IMR-90 (cell line): ENCODE results near the gene DVL1. TPM values are rescaled to one million over a fixed set of nuclear protein-coding genes. Genes with fewer than 3 reads are reported as not detected.
A peak's percentile ranks its signal among the peaks of the same experiment; 100 is the strongest.

Experiments
- ATAC-seq: fragments of 200-7000 bp; cut with Tn5 transposase; 2 replicates; pipeline ENCODE4 v1.9.1; 2020; ENCODE audit warnings: low read depth, mild to moderate bottlenecking, moderate library complexity
- BruUV-seq: library from RNA; stranded (reverse); fragments of 400-500 nt; replicated peaks from 2 replicates; lab custom pipeline; 2021; lab: Mats Ljungman, UMichigan
- CTCF ChIA-PET: fragments of 300-600 bp; formaldehyde crosslinking; extraction: SDS; loops from one replicate; lab custom pipeline; 2021; ENCODE audit warnings: antibody characterized with exemption; lab: Yijun Ruan, JAX
- POLR2A ChIA-PET: fragments of 300-600 bp; sonication (Branson Sonifier 250); formaldehyde crosslinking; loops from one replicate; lab custom pipeline; 2022; ENCODE audit warnings: antibody characterized with exemption; ENCODE audit not compliant: unreplicated experiment; lab: Charles Lee
- DNase-seq: peaks from one replicate; pipeline ENCODE4 v3.0.0; 2013
- H2AFZ ChIP-seq: replicated peaks from 2 replicates; pipeline ENCODE3; 2013; ENCODE audit warnings: low read length, mild to moderate bottlenecking; ENCODE audit not compliant: poor library complexity
- H2AK5ac ChIP-seq: 2 replicates; pipeline ENCODE4 v1.6.1; 2013; ENCODE audit warnings: low read depth, low read length, inconsistent platforms
- H2AK9ac ChIP-seq: replicated peaks from 2 replicates; pipeline ENCODE3; 2013; ENCODE audit warnings: mild to moderate bottlenecking, low read depth, low read length, moderate library complexity; ENCODE audit not compliant: poor library complexity
- H2BK120ac ChIP-seq: 2 replicates; pipeline ENCODE4 v1.6.1; 2013; ENCODE audit warnings: low read depth, low read length, inconsistent platforms
- H2BK15ac ChIP-seq: 3 replicates; pipeline ENCODE4 v1.6.1; 2013; ENCODE audit warnings: low read depth, low read length, inconsistent platforms
- H2BK20ac ChIP-seq: 2 replicates; pipeline ENCODE4 v1.6.1; 2013; ENCODE audit warnings: low read depth, mild to moderate bottlenecking, inconsistent platforms, low read length, moderate library complexity
- H2BK5ac ChIP-seq: 2 replicates; pipeline ENCODE4 v1.6.1; 2013; ENCODE audit warnings: mild to moderate bottlenecking, low read depth, low read length, inconsistent platforms; ENCODE audit not compliant: poor library complexity, severe bottlenecking
- H3K14ac ChIP-seq: replicated peaks from 2 replicates; pipeline ENCODE4 v1.6.1; 2013; ENCODE audit warnings: low read depth, low read length, inconsistent platforms
- H3K18ac ChIP-seq: 2 replicates; pipeline ENCODE4 v1.6.1; 2013; ENCODE audit warnings: low read depth, low read length, control low read depth
- H3K23ac ChIP-seq: 2 replicates; pipeline ENCODE4 v1.6.1; 2013; ENCODE audit warnings: low read depth, low read length, inconsistent platforms
- H3K27ac ChIP-seq: 2 replicates; pipeline ENCODE4 v1.5.1; 2013; ENCODE audit warnings: mild to moderate bottlenecking, control low read depth, low read length; ENCODE audit not compliant: insufficient read depth
- H3K27me3 ChIP-seq: 2 replicates; pipeline ENCODE4 v1.6.1; 2013; ENCODE audit warnings: low read length; ENCODE audit not compliant: control insufficient read depth, insufficient read depth
- H3K36me3 ChIP-seq: 2 replicates; pipeline ENCODE4 v1.6.1; 2013; ENCODE audit warnings: low read length, mixed read lengths; ENCODE audit not compliant: control insufficient read depth, insufficient read depth
- H3K4ac ChIP-seq: 2 replicates; pipeline ENCODE4 v1.6.1; 2013; ENCODE audit warnings: low read depth, low read length, inconsistent platforms
- H3K4me1 ChIP-seq: 2 replicates; pipeline ENCODE4 v1.6.1; 2013; ENCODE audit warnings: low read length, mixed read lengths; ENCODE audit not compliant: control insufficient read depth, insufficient read depth
- H3K4me2 ChIP-seq: 2 replicates; pipeline ENCODE4 v1.6.1; 2013; ENCODE audit warnings: low read depth, mild to moderate bottlenecking, control low read depth, low read length, moderate library complexity
- H3K4me3 ChIP-seq: 2 replicates; pipeline ENCODE4 v1.5.1; 2013; ENCODE audit warnings: low read depth, mild to moderate bottlenecking, control low read depth, low read length, moderate library complexity; ENCODE audit not compliant: insufficient read depth
- H3K56ac ChIP-seq: 2 replicates; pipeline ENCODE4 v1.6.1; 2013; ENCODE audit warnings: low read length, inconsistent platforms; ENCODE audit not compliant: insufficient read depth; ENCODE audit errors: extremely low read depth
- H3K79me1 ChIP-seq, 2 experiments: 2 replicates each; pipeline ENCODE4 v1.6.1; 2013; ENCODE audit warnings: low read length in 2 of 2, inconsistent platforms in 1 of 2, low read depth in 1 of 2
- H3K9ac ChIP-seq: 2 replicates; pipeline ENCODE4 v1.6.1; 2013; ENCODE audit warnings: low read depth, low read length, control low read depth
- H3K9me1 ChIP-seq: 2 replicates; pipeline ENCODE4 v1.6.1; 2013; ENCODE audit warnings: low read length, inconsistent platforms; ENCODE audit not compliant: insufficient read depth
- H3K9me3 ChIP-seq: 2 replicates; pipeline ENCODE4 v1.6.1; 2013; ENCODE audit warnings: low read length; ENCODE audit not compliant: control insufficient read depth, insufficient read depth
- H4K20me1 ChIP-seq: 2 replicates; pipeline ENCODE4 v1.6.1; 2013; ENCODE audit warnings: low read length, inconsistent platforms; ENCODE audit not compliant: insufficient read depth
- H4K5ac ChIP-seq: 2 replicates; pipeline ENCODE4 v1.6.1; 2013; ENCODE audit warnings: mild to moderate bottlenecking, low read depth, low read length, control low read depth
- H4K8ac ChIP-seq, 2 experiments: 2 replicates each; pipeline ENCODE4 v1.6.1; 2013; ENCODE audit warnings: low read depth in 2 of 2, low read length in 2 of 2, control low read depth in 1 of 2, inconsistent platforms in 1 of 2
- H4K91ac ChIP-seq: 2 replicates; pipeline ENCODE4 v1.6.1; 2013; ENCODE audit warnings: low read depth, low read length, inconsistent platforms; ENCODE audit not compliant: insufficient read depth
- BHLHE40 ChIP-seq: fragments of 150-350 bp; IDR thresholded peaks from 2 replicates; pipeline ENCODE4 v1.6.1; 2016; ENCODE audit warnings: mild to moderate bottlenecking, low read depth, low read length
- CEBPB ChIP-seq: IDR thresholded peaks from 2 replicates; pipeline ENCODE4 v1.6.1; 2012; ENCODE audit warnings: low read depth, low read length, improper control_type of control experiment
- CHD1 ChIP-seq: IDR thresholded peaks from 2 replicates; pipeline ENCODE4 v1.6.1; 2012; ENCODE audit warnings: low read depth, low read length, improper control_type of control experiment
- ELK1 ChIP-seq: fragments of 150-350 bp; IDR thresholded peaks from 2 replicates; pipeline ENCODE4 v1.6.1; 2016; ENCODE audit warnings: low read depth, mild to moderate bottlenecking, low read length, moderate library complexity, borderline replicate concordance
- MXI1 ChIP-seq: IDR thresholded peaks from 2 replicates; pipeline ENCODE4 v1.6.1; 2012; ENCODE audit warnings: low read depth, mild to moderate bottlenecking, low read length, moderate library complexity, borderline replicate concordance
- POLR2A ChIP-seq: IDR thresholded peaks from 2 replicates; pipeline ENCODE4 v1.6.1; 2012; ENCODE audit warnings: mild to moderate bottlenecking, low read depth, low read length
- RCOR1 ChIP-seq: IDR thresholded peaks from 2 replicates; pipeline ENCODE4 v1.6.1; 2012; ENCODE audit warnings: mild to moderate bottlenecking, low read length, improper control_type of control experiment; ENCODE audit not compliant: insufficient replicate concordance
- WGBS, 2 experiments: methylation state at CpG; one replicate each; pipeline versions ENCODE4 v1.1.5 to v1.1.7; 2013; ENCODE audit warnings: missing lambda C conversion rate in 2 of 2; ENCODE audit not compliant: insufficient read length in 1 of 2; ENCODE audit errors: extremely low coverage in 2 of 2; 5-methylcytosine and 5-hydroxymethylcytosine counted together
- dilution Hi-C: fragments of 300-500 bp; cut with HindIII; formaldehyde crosslinking; loops from one replicate; pipeline ENCODE4 v1.14.3; 2018; ENCODE audit warnings: low sequenced_read_pairs; ENCODE audit not compliant: unreplicated experiment
- in situ Hi-C: fragments of 300-500 bp; cut with MboI; formaldehyde crosslinking; loops from 3 replicates; pipeline ENCODE4 v1.14.3; 2019; ENCODE audit warnings: low sequenced_read_pairs, inconsistent platforms, mixed read lengths
- intact Hi-C: fragments of 100-400 bp; cut with micrococcal nuclease; formaldehyde crosslinking; loops from 2 replicates; pipeline ENCODE4 v1.10.0; 2022
- polyA plus RNA-seq, 3 experiments: library from polyadenylated mRNA; depleted of rRNA; stranded (reverse); fragments of >200 nt; gene quantifications; 2 replicates each; pipeline ENCODE4 v1.2.3, GENCODE V29; 2012; ENCODE audit warnings: low replicate concordance in 1 of 3
- total RNA-seq: library from RNA; depleted of rRNA; stranded (reverse); fragments of >200 nt; gene quantifications from 2 replicates; pipeline ENCODE4 v1.2.3, GENCODE V29; 2012
- TF ChIP-seq, protein P1 (sequence below): conservative IDR thresholded peaks from 2 replicates; pipeline ENCODE4 v1.5.1; 2012; ENCODE audit warnings: mild to moderate bottlenecking, low read depth, low read length, improper control_type of control experiment

The DVL1 gene
- total and polyA plus RNA-seq, 2 of the 4 experiments (the other 2 are of a cell fraction) = 27.2 to 35.9 TPM

DNA sequence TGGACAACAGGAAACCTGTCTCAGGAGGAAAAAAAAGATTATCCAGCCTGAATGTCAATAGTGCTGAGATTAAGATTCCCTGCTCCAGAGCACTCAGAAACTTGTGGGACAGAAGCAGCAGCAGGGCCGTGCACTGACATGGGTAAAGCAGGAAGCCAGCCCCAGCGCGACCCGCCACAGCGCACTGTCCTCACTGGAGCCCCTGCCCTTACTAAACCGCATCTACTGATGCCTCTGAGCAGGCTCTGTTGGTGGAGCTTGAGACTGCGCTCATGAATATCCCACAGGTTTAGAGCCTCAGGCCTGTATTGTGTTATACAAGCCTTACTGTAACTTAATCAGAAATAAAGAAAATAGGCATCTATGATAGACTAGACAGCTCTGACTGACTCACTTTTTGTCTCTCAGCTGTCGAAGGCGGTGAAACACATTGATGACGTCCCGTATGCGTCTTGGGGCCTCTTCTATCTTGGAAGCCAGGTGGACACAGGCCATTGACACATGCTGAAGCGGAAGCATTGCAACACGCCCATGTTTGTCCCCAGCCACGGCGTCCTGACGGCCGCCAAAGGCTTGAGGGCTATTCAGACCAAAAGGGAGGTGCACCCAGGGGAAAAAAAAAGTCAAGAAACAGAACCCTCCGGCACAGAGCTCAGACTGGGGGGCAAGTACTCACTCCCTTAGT, 48.8 kb upstream of the DVL1 start:
- Histone ChIP-seq H4K5ac (peak overlapping the region; percentile 9; the same call in 1 of the 2 replicates), H3K79me1 (peaks cover 24 to 69% of the 10 kb centered on the region in 2 experiments), H2AK9ac (peak overlapping the region; percentile 99), H4K8ac (peak overlapping the region; percentile 63 to 79; a peak in 2 of 4 replicates), H3K56ac (peak overlapping the region; percentile 91; the same call in 1 of the 2 replicates), H3K9ac (peak overlapping the region; percentile 96), H2AK5ac (peak overlapping the region; percentile 91), H3K4me3 (peak overlapping the region; percentile 97), H2BK15ac (no peak overlapping the region), H3K27ac (peak overlapping the region; percentile 96), H4K91ac (peak overlapping the region; percentile 31), H3K9me1 (peaks cover 11% of the 10 kb centered on the region), H3K4me1 (peaks cover 12% of the 10 kb centered on the region), H3K4me2 (peak overlapping the region; percentile 89), H2BK20ac (no peak overlapping the region), H3K4ac (peak overlapping the region; percentile 82), H3K23ac (peak overlapping the region; percentile 94), H2AFZ (peak overlapping the region; percentile 94), H3K14ac (peak overlapping the region; percentile 87), H3K27me3 (no peaks in the 10 kb centered on the region), H3K9me3 (no peaks in the 10 kb centered on the region), H3K18ac (no peak overlapping the region), H4K20me1 (peaks cover 41% of the 10 kb centered on the region; the same call in 1 of the 2 replicates), H2BK5ac (no peak overlapping the region), H2BK120ac (no peak overlapping the region), H3K36me3 (peaks cover 55% of the 10 kb centered on the region)
- ATAC-seq (no peak), DNase-seq (peak; percentile 34)
- 58% methylated on average over 12 of the region's 19 CpGs; no CpG with 5 or more reads in 1 of the 2 experiments for WGBS, 2 experiments
- TF ChIP-seq POLR2A (no peak), RCOR1 (no peak), ELK1 (no peak), BHLHE40 (no peak), CEBPB (peak; percentile 63), MXI1 (no peak), CHD1 (no peak)
- TF ChIP-seq, protein P1, sequence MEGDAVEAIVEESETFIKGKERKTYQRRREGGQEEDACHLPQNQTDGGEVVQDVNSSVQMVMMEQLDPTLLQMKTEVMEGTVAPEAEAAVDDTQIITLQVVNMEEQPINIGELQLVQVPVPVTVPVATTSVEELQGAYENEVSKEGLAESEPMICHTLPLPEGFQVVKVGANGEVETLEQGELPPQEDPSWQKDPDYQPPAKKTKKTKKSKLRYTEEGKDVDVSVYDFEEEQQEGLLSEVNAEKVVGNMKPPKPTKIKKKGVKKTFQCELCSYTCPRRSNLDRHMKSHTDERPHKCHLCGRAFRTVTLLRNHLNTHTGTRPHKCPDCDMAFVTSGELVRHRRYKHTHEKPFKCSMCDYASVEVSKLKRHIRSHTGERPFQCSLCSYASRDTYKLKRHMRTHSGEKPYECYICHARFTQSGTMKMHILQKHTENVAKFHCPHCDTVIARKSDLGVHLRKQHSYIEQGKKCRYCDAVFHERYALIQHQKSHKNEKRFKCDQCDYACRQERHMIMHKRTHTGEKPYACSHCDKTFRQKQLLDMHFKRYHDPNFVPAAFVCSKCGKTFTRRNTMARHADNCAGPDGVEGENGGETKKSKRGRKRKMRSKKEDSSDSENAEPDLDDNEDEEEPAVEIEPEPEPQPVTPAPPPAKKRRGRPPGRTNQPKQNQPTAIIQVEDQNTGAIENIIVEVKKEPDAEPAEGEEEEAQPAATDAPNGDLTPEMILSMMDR = no peak
- ChIA-PET CTCF (interaction anchor here (1.0 kb wide), 1 partner anchor 22 kb away, joined by 4 read pairs; no protein-coding TSS in a partner anchor), POLR2A (no interaction called here)
- dilution Hi-C loops = no loop called here
- no TSS peak for BruUV-seq
- in situ Hi-C loops = no loop called here
- intact Hi-C loops = loop anchor here (2.0 kb wide), 2 partner anchors 49 to 73 kb away; partner anchors contain the start of genes ATAD3B and DVL1
